HG03469 (cell line): ENCODE measurements around the gene POLR2J3.
"Not testable (repeated sequence)": the region's sequence is repeated elsewhere in the genome, so short reads cannot be mapped to it uniquely, and the experiment has no call there.

Experiments
- ATAC-seq: cut with Tn5 transposase; IDR thresholded peaks from one replicate; pipeline ENCODE4 v1.9.1; 2021; ENCODE audit warnings: mild to moderate bottlenecking, moderate library complexity, moderate number of reproducible peaks; ENCODE audit not compliant: unreplicated experiment

Gene POLR2J3

DNA sequence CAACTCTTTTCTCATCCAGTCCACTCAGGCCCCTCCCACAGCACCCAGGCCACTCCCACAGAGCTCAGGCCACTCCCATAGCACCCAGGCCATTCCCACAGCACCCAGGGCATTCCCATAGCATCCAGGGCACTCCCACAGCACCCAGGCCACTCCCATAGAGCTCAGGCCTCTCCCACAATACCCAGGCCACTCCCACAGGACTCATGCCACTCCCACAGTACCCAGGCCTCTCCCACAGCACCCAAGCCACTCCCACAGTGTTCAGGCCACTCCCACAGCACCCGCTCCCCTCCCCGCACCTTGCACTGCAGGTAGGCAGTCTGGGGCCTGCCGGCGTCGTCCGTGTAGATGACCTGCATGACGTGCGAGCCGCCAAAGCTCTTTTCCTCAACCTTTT lies 17.5 kb upstream of the POLR2J3 start:
- ATAC-seq = peak; percentile 35

DNA sequence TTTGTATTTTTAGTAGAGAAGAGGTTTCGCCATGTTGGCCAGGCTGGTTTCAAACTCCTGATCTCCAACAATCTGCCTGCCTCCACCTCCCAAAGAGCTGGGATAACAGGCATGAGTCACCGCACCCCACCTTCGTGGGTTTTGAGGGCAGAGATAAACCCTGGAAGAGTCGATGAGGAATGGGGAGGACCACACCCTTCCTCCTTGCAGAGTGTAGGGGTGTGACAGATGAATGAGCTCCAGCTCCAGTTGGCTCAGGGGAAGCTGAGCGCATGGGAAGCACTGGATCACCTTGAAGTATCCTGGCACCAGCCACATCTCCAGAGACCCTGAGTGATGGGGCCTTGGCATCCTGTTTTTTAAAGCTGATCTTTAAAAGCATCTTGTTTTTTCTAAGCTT lies 11.1 kb upstream of the POLR2J3 start:
- not testable (repeated sequence) for ATAC-seq

DNA sequence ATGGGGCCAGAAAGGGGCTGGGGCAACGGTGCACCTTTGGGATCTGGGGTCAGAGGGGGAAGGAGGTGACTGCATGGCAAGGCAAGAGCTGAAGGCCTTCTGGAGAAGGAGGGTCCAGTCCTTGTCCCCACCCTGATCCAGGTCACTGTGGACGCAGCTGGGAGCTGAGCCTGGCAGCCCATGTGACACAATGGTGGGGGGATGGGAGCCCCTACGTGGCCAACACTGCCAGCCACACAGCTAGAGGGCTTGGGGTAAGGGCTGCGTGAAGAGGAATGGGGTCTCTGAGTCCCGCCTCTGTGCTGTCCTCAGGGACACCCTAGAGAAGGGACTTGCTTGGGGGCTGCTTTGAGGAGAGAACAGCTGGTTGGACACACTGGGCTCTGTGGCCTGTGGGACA lies 9.3 kb upstream of the POLR2J3 start:
- not testable (repeated sequence) for ATAC-seq

- not testable (repeated sequence) for ATAC-seq
Observed at GRCh38 chr7:102578486-102578885, 6.1 kb upstream of the POLR2J3 start.

DNA sequence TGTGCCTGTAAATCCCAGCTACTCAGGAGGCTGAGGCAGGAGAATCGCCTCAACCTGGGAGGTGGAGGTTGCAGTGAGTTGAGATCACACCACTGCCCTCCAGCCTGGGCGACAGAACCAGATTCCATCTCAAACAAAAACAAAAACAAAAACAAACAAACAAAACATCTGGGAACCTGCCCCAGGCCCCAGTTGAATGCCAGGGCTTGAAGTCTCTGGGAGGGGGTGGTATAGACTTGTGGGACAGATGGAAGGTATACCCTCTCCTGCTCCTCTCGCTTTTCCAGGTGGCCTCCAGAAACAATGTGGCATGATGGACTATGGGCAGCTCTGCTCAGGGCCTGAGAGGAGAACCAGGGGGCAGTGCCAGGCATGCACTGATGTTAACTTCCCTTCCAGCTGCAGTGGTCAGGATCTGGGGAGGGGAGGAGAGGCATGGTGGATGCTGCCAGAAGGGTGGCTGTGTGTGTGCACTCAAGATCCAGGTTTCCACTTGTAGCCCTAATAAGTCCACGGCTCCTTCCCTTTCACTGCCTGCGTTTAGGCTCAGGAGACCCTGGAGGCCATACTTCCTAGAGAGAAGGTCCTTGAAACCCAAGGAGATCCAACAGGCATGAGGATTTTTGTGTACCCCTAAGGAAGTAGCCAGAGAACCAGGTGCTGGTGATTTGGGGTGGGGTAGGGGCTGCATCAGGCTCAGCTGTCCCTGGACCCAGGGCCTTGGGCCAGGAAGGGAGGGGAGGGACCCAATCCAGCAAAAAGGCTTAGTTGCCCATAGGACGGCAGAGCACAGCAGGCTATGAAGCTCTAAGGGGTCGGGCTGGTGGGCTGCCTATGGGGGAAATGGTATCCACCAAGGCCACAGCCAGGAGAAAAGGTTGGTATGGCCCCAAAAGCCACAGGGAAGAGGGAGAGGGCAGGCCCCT lies 5.2 kb upstream of the POLR2J3 start:
- ATAC-seq = not testable (repeated sequence)

- not testable (repeated sequence) for ATAC-seq
Observed at GRCh38 chr7:102576363-102576762, 4.0 kb upstream of the POLR2J3 start.

DNA sequence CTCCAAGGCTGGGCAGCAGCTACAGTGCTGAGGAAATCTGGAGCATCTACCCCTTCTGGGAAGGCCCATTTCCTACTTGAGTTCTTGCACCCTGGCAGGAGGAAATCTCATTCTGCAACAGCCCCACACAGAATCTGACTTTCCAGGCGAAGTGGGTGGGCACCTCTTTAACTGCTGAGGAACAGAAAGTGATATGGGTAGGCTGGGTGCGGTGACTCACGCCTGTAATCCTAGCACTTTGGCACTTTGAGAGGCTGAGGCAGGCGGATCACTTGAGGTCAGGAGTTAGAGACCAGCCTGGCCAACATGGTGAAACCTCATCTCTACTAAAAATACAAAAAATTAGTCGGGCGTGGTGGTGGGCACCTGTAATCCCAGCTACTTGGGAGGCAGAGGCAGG lies 2.2 kb upstream of the POLR2J3 start:
- not testable (repeated sequence) for ATAC-seq

GRCh38 chr7:102568620-102569019 lies 3.8 kb downstream of the POLR2J3 start:
- ATAC-seq = not testable (repeated sequence)

GRCh38 chr7:102550808-102551422 lies 21.5 kb downstream of the POLR2J3 start, which contains the start of gene SPDYE2:
Gene SPDYE2 (plus strand): TSS chr7:102551226. CDS start chr7:102553256, 2,030 bp downstream.
- ATAC-seq = not testable (repeated sequence)

GRCh38 chr7:102546353-102546752 lies 26.0 kb downstream of the POLR2J3 start:
- ATAC-seq = not testable (repeated sequence)

DNA sequence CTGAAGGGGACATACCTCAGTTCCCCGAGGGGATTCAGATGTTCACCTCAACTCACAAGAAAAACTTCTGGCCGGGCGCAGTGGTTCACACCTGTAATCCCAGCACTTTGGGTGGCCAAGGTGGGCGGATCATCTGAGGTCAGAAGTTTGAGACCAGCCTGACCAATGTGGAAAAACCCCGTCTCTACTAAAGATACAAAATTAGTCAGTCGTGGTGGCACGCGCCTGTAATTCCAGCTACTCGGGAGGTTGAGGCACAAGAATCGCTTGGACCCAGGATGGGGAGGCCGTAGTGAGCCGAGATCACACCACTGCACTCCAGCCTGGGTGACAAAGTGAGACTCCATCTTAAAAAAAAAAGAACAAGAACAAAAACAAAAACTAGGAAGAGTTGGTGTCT lies 27.1 kb downstream of the POLR2J3 start:
- not testable (repeated sequence) for ATAC-seq

GRCh38 chr7:102544372-102544771 lies 28.0 kb downstream of the POLR2J3 start:
- ATAC-seq = not testable (repeated sequence)

DNA sequence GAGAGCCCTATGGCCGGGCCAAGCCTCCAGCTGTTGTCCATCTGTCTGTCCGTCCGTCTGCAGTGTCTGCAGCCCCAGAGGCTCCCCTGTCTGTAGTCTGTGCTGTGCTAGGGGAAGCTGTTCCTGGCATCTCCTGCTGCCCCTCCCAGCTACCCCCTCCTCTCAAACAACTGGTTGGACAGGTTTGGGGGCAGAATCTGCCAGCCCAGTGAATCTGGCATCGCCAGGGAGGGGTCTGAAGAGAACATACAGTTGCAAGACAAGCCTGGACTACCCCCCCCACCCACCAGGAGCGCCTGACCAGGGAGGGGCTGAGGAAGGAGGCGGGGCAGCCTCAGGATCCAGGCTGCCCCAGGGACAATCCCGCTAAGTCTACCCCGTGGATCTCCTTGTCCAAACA lies 28.8 kb downstream of the POLR2J3 start, which contains the start of gene UPK3BL2:
UPK3BL2 (minus strand) TSS at position 101 of the 400 bp plus-strand sequence; CDS start at position 41, 60 bp downstream.
- not testable (repeated sequence) for ATAC-seq

DNA sequence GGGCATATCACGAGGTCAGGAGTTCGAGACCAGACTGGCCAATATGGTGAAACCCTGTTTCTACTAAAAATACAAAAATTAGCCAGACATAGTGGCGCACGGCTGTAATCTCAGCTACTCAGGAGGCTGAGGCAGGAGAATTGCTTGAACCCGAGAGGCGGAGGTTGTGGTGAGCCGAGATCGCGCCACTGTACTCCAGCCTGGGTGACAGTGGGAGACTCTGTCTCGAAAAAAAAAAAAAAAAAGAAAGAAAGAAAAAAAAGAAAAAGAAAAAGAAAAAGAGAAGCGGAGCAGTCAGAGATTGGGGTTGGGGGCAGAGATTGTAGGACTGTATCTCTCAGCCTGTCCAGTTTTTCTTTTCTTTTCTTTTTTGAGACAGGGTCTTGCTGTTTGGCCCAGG lies 29.6 kb downstream of the POLR2J3 start:
- not testable (repeated sequence) for ATAC-seq

- not testable (repeated sequence) for ATAC-seq
Observed at GRCh38 chr7:102542083-102542482, 30.3 kb downstream of the POLR2J3 start.

DNA sequence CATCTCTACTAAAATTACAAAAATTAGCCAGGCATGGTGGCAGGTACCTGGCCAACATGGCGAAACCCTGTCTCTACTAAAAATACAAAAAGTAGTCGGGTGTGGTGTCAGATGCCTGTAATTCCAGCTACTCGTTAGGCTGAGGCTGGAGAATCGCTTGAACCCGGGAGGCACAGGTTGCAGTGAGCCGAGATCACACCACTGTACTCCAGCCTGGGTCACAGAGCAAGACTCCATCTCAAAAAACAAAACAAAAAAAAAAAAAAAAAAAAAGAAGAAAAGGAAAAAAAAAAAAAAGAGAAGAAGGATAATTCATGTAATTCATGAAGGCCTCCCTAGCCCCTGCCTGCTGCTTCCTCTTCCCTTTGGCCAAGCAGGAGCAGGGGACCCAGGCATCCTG lies 31.8 kb downstream of the POLR2J3 start:
- ATAC-seq = not testable (repeated sequence)

GRCh38 chr7:102535062-102535615 lies 37.2 kb downstream of the POLR2J3 start:
- ATAC-seq = not testable (repeated sequence)

DNA sequence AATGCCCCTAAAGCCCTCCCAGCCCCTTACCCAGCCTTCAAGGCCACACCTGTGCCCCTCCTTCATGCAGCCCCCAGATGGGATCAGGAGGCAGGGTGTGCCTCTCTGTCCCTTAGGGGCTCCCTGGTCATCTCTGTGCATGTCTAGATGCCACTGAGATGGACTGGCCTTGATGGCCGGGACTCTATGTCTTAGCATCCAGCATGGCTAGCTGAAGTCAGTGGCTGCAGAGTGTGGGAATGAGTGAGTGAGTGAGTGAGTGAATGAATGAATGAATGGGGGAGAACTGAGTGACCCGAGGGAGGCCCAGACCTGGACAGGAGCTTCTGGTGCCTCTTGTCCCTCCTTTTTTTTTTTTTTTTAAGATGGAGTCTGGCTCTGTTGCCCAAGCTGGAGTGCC lies 40.3 kb downstream of the POLR2J3 start:
- not testable (repeated sequence) for ATAC-seq

DNA sequence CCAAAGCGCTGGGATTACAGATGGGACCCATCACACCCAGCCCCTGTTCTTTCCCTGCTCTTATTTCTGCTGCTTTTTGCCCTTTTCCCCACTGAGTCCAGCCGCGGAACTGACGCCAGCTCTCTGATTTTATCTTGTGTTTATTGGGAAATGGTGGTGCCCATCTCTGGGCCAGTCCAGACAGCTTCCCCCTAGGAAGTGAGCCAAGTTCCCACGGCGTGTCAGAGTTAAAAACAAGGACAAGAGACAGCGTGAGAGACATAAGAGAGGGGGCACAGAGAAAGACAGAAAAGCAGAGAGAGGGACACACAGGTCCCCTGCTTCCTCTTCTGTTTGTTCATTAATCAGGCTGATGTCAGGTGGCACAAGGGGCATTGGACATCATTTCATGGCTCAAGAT lies 40.8 kb downstream of the POLR2J3 start:
- ATAC-seq = not testable (repeated sequence)

GRCh38 chr7:102527822-102528793 lies 44.3 kb downstream of the POLR2J3 start:
- not testable (repeated sequence) for ATAC-seq
